ENCODE measurements around the gene NR4A3. TPM values are rescaled to one million over a fixed set of nuclear protein-coding genes. Genes with fewer than 3 reads are reported as not detected.

The NR4A3 gene
- total and polyA plus RNA-seq, 9 of the 15 experiments (the other 6 are each of a cell fraction or from before 2014, with no cell fraction given): 0.04 to 0.07 TPM; not detected in 7

DNA sequence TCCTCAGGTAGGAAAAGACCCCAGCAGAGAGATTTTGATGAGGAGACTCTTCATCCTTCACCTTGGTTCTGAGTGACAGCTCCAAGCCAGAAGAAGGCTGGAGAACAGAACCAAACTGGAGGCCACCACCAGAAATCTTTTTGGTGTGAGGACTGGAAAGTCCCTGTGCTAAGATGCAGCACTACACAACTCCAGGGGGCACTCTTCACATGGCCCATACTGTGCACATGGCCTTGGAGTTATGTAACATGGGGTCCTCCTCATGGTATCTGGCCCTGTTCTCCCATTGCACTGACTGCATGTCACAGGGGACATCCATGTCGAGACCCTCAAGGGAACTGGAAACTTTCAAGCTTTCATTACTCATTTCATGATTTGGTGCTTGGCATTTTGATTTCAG is 67.4 kb downstream of the NR4A3 start:
- CTCF ChIA-PET (ENCODE audit: low intra/inter-chr PET ratio): no interaction called here
- no peaks in the 10 kb centered on the region; a peak in 2 of 5 replicates for H3K27me3 ChIP-seq (ENCODE audit: control insufficient read depth in 2 of 2, insufficient read depth in 2 of 2, low read length in 2 of 2)
- 0% methylated on average over 1 of the region's 1 CpG for WGBS (ENCODE audit: insufficient coverage, low coverage, missing lambda C conversion rate)
- ATAC-seq: peak; percentile 60
- no peak overlapping the region for H3K4me3 ChIP-seq
- no peak for FAIRE-seq
- H3K9me3 ChIP-seq (replicated peaks; ENCODE audit: control insufficient read depth, insufficient read depth, low read depth, low read length): no peaks in the 10 kb centered on the region
- POLR2A ChIA-PET: no interaction called here
- H3K27ac ChIP-seq (ENCODE audit: extremely low read depth, low read depth, low read length): no peak overlapping the region
- no peaks in the 10 kb centered on the region for H3K9me1 ChIP-seq (ENCODE audit: control insufficient read depth, insufficient read depth, low read length)
- intact Hi-C loops (cut with micrococcal nuclease): loop anchor here (10.0 kb wide), 1 partner anchor 704 kb away; no protein-coding TSS in a partner anchor
- no peak for DNase-seq (ENCODE audit: extremely low read depth in 1 of 4, low spot score in 3 of 4)
- H4K20me1 ChIP-seq (replicated peaks; ENCODE audit: control insufficient read depth, insufficient read depth, low read length): no peaks in the 10 kb centered on the region
- TF ChIP-seq RAD21 (CRISPR knock-in tag; conservative IDR thresholded peaks at IDR 0.05 in 1 of 2, IDR thresholded peaks at IDR 0.05 in 1 of 2): peak in 1 of 2 experiments; percentile 27; a peak in 1 of 4 replicates
- TF ChIP-seq, protein P1, sequence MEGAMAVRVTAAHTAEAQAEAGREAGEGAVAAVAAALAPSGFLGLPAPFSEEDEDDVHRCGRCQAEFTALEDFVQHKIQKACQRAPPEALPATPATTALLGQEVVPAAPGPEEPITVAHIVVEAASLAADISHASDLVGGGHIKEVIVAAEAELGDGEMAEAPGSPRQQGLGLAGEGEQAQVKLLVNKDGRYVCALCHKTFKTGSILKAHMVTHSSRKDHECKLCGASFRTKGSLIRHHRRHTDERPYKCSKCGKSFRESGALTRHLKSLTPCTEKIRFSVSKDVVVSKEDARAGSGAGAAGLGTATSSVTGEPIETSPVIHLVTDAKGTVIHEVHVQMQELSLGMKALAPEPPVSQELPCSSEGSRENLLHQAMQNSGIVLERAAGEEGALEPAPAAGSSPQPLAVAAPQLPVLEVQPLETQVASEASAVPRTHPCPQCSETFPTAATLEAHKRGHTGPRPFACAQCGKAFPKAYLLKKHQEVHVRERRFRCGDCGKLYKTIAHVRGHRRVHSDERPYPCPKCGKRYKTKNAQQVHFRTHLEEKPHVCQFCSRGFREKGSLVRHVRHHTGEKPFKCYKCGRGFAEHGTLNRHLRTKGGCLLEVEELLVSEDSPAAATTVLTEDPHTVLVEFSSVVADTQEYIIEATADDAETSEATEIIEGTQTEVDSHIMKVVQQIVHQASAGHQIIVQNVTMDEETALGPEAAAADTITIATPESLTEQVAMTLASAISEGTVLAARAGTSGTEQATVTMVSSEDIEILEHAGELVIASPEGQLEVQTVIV (CRISPR knock-in tag; IDR thresholded peaks at IDR 0.05; ENCODE audit: borderline replicate concordance): no peak
- TF ChIP-seq HOXB6 (CRISPR knock-in tag; IDR thresholded peaks at IDR 0.05; ENCODE audit: borderline replicate concordance): no peak
- TF ChIP-seq, protein P2, sequence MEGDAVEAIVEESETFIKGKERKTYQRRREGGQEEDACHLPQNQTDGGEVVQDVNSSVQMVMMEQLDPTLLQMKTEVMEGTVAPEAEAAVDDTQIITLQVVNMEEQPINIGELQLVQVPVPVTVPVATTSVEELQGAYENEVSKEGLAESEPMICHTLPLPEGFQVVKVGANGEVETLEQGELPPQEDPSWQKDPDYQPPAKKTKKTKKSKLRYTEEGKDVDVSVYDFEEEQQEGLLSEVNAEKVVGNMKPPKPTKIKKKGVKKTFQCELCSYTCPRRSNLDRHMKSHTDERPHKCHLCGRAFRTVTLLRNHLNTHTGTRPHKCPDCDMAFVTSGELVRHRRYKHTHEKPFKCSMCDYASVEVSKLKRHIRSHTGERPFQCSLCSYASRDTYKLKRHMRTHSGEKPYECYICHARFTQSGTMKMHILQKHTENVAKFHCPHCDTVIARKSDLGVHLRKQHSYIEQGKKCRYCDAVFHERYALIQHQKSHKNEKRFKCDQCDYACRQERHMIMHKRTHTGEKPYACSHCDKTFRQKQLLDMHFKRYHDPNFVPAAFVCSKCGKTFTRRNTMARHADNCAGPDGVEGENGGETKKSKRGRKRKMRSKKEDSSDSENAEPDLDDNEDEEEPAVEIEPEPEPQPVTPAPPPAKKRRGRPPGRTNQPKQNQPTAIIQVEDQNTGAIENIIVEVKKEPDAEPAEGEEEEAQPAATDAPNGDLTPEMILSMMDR (IDR thresholded peaks at IDR 0.05 in 2 of 3, conservative IDR thresholded peaks at IDR 0.05 in 1 of 3; ENCODE audit: insufficient read depth in 2 of 3, low read depth in 1 of 3, low read length in 3 of 3): 0 out of 6 replicates have a peak, but pooled peaks of 2 of the 3 experiments have one; percentile 12 to 15
- H3K4me2 ChIP-seq (ENCODE audit: insufficient read depth, low read length): no peak overlapping the region
- in situ Hi-C loops (cut with MboI): no loop called here
- H3K9ac ChIP-seq (ENCODE audit: insufficient read depth in 1 of 2, low read depth in 2 of 2, low read length in 2 of 2): no peak overlapping the region
- no TSS peak for BruUV-seq (replicated peaks)
- H3K79me2 ChIP-seq (ENCODE audit: control insufficient read depth, insufficient read depth, low read length): no peaks in the 10 kb centered on the region
- H3K36me3 ChIP-seq (ENCODE audit: control insufficient read depth, insufficient read depth, low read length): no peaks in the 10 kb centered on the region
- no peaks in the 10 kb centered on the region for H3K4me1 ChIP-seq (replicated peaks in 1 of 2; ENCODE audit: control insufficient read depth in 2 of 2, insufficient read depth in 2 of 2, low read length in 2 of 2)
- no peak overlapping the region for H2AFZ ChIP-seq (ENCODE audit: low read depth, low read length)
